Measurements from ENCODE around the gene RARB. TPM values are rescaled to one million over a fixed set of nuclear protein-coding genes. Genes with fewer than 3 reads are reported as not detected.

RARB gene
- total and polyA plus RNA-seq, 5 donors from 2014 or later = 0.12 to 0.20 TPM; not detected in 3

- Histone ChIP-seq H3K4me1 (ENCODE audit: control insufficient read depth, insufficient read depth, low read length, poor library complexity, severe bottlenecking) (no peaks in the 10 kb centered on the region), H3K36me3 (ENCODE audit: control insufficient read depth, insufficient read depth, low read length) (no peaks in the 10 kb centered on the region), H3K27me3 (ENCODE audit: control insufficient read depth, insufficient read depth, low read length) (peaks cover 12% of the 10 kb centered on the region), H3K4me3 (ENCODE audit: low read depth, low read length) (no peak overlapping the region), H3K27ac (ENCODE audit: insufficient read depth, low read length, poor library complexity, severe bottlenecking) (no peak overlapping the region), H3K9me3 (ENCODE audit: control insufficient read depth in 2 of 2, low read length in 2 of 2) (no peaks in the 10 kb centered on the region)
- H3K9me3 Mint-ChIP-seq = peaks cover 0 to 5% (median 0%) of the 10 kb centered on the region in 7 donors
- peaks cover 23% of the 10 kb centered on the region for H3K27me3 Mint-ChIP-seq
- ATAC-seq (ENCODE audit: low read depth in 2 of 2) (no peak), DNase-seq (no peak)
- H3K36me3 Mint-ChIP-seq = no peaks in the 10 kb centered on the region
- no peak overlapping the region for H3K4me3 Mint-ChIP-seq
- peaks cover 0 to 3% (median 0%) of the 10 kb centered on the region in 4 donors for H3K4me1 Mint-ChIP-seq
- H3K27ac Mint-ChIP-seq = no peak overlapping the region
These were observed 4.1 kb upstream of the RARB start for GRCh38 chr3:25423780-25424588.

GRCh38 chr3:25424614-25425013 lies 3.4 kb upstream of the RARB start:
- no peak overlapping the region for H3K4me3 Mint-ChIP-seq
- Histone ChIP-seq H3K27ac (ENCODE audit: insufficient read depth, low read length, poor library complexity, severe bottlenecking) (no peak overlapping the region), H3K36me3 (ENCODE audit: control insufficient read depth, insufficient read depth, low read length) (no peaks in the 10 kb centered on the region), H3K4me3 (ENCODE audit: low read depth, low read length) (no peak overlapping the region), H3K27me3 (ENCODE audit: control insufficient read depth, insufficient read depth, low read length) (peaks cover 14% of the 10 kb centered on the region), H3K9me3 (ENCODE audit: control insufficient read depth in 2 of 2, low read length in 2 of 2) (no peaks in the 10 kb centered on the region), H3K4me1 (ENCODE audit: control insufficient read depth, insufficient read depth, low read length, poor library complexity, severe bottlenecking) (no peaks in the 10 kb centered on the region)
- H3K36me3 Mint-ChIP-seq = no peaks in the 10 kb centered on the region
- peaks cover 0 to 5% (median 0%) of the 10 kb centered on the region in 7 donors for H3K9me3 Mint-ChIP-seq
- peaks cover 30% of the 10 kb centered on the region for H3K27me3 Mint-ChIP-seq
- no peak for ATAC-seq (ENCODE audit: low read depth in 2 of 2)
- H3K4me1 Mint-ChIP-seq = peaks cover 0 to 3% (median 0%) of the 10 kb centered on the region in 4 donors
- no peak overlapping the region for H3K27ac Mint-ChIP-seq
- DNase-seq = no peak

GRCh38 chr3:25426408-25426807 lies 1.7 kb upstream of the RARB start:
- H3K27me3 ChIP-seq (ENCODE audit: control insufficient read depth, insufficient read depth, low read length) = peaks cover 14% of the 10 kb centered on the region
- peaks cover 38% of the 10 kb centered on the region for H3K27me3 Mint-ChIP-seq
- H3K4me3 ChIP-seq (ENCODE audit: low read depth, low read length) = no peak overlapping the region
- H3K9me3 Mint-ChIP-seq = peaks cover 0 to 5% (median 0%) of the 10 kb centered on the region in 7 donors
- H3K27ac ChIP-seq (ENCODE audit: insufficient read depth, low read length, poor library complexity, severe bottlenecking) = no peak overlapping the region
- H3K4me3 Mint-ChIP-seq = no peak overlapping the region
- no peaks in the 10 kb centered on the region for H3K36me3 Mint-ChIP-seq
- no peaks in the 10 kb centered on the region for H3K4me1 ChIP-seq (ENCODE audit: control insufficient read depth, insufficient read depth, low read length, poor library complexity, severe bottlenecking)
- no peak for DNase-seq
- H3K9me3 ChIP-seq (ENCODE audit: control insufficient read depth in 2 of 2, low read length in 2 of 2) = no peaks in the 10 kb centered on the region
- H3K36me3 ChIP-seq (ENCODE audit: control insufficient read depth, insufficient read depth, low read length) = no peaks in the 10 kb centered on the region
- H3K27ac Mint-ChIP-seq = no peak overlapping the region
- no peak for ATAC-seq (ENCODE audit: low read depth in 2 of 2)
- peaks cover 0 to 3% (median 0%) of the 10 kb centered on the region in 4 donors for H3K4me1 Mint-ChIP-seq

- Histone ChIP-seq H3K36me3 (ENCODE audit: control insufficient read depth, insufficient read depth, low read length) (no peaks in the 10 kb centered on the region), H3K27me3 (ENCODE audit: control insufficient read depth, insufficient read depth, low read length) (peaks cover 14% of the 10 kb centered on the region), H3K27ac (ENCODE audit: insufficient read depth, low read length, poor library complexity, severe bottlenecking) (no peak overlapping the region), H3K4me3 (ENCODE audit: low read depth, low read length) (no peak overlapping the region), H3K9me3 (ENCODE audit: control insufficient read depth in 2 of 2, low read length in 2 of 2) (no peaks in the 10 kb centered on the region), H3K4me1 (ENCODE audit: control insufficient read depth, insufficient read depth, low read length, poor library complexity, severe bottlenecking) (no peaks in the 10 kb centered on the region)
- DNase-seq = no peak
- H3K9me3 Mint-ChIP-seq = peaks cover 0 to 5% (median 0%) of the 10 kb centered on the region in 7 donors
- peaks cover 0 to 3% (median 0%) of the 10 kb centered on the region in 4 donors for H3K4me1 Mint-ChIP-seq
- H3K27me3 Mint-ChIP-seq = peaks cover 38% of the 10 kb centered on the region
- H3K27ac Mint-ChIP-seq = no peak overlapping the region
- H3K4me3 Mint-ChIP-seq = no peak overlapping the region
- no peaks in the 10 kb centered on the region for H3K36me3 Mint-ChIP-seq
- ATAC-seq (ENCODE audit: low read depth in 2 of 2) = no peak
These were observed 908 bp upstream of the RARB start for GRCh38 chr3:25427155-25427554.

GRCh38 chr3:25427563-25427941 lies 511 bp upstream of the RARB start:
- no peak overlapping the region for H3K4me3 ChIP-seq (ENCODE audit: low read depth, low read length)
- ATAC-seq (ENCODE audit: low read depth in 2 of 2) (no peak), DNase-seq (no peak)
- H3K4me1 ChIP-seq (ENCODE audit: control insufficient read depth, insufficient read depth, low read length, poor library complexity, severe bottlenecking) = no peaks in the 10 kb centered on the region
- Mint-ChIP-seq H3K4me3 (no peak overlapping the region), H3K36me3 (no peaks in the 10 kb centered on the region), H3K9me3 (peaks cover 0 to 5% (median 0%) of the 10 kb centered on the region in 7 donors), H3K27me3 (peaks cover 38% of the 10 kb centered on the region), H3K4me1 (peaks cover 0 to 3% (median 0%) of the 10 kb centered on the region in 4 donors), H3K27ac (no peak overlapping the region)
- H3K27ac ChIP-seq (ENCODE audit: insufficient read depth, low read length, poor library complexity, severe bottlenecking) = no peak overlapping the region
- H3K27me3 ChIP-seq (ENCODE audit: control insufficient read depth, insufficient read depth, low read length) = peaks cover 14% of the 10 kb centered on the region
- no peaks in the 10 kb centered on the region for H3K9me3 ChIP-seq (ENCODE audit: control insufficient read depth in 2 of 2, low read length in 2 of 2)
- H3K36me3 ChIP-seq (ENCODE audit: control insufficient read depth, insufficient read depth, low read length) = no peaks in the 10 kb centered on the region

GRCh38 chr3:25428789-25429335 lies 799 bp downstream of the RARB start:
- Mint-ChIP-seq H3K4me1 (peaks cover 0 to 3% (median 0%) of the 10 kb centered on the region in 4 donors), H3K36me3 (no peaks in the 10 kb centered on the region), H3K4me3 (no peak overlapping the region), H3K27me3 (peaks cover 38% of the 10 kb centered on the region), H3K27ac (no peak overlapping the region), H3K9me3 (peaks cover 0 to 5% (median 0%) of the 10 kb centered on the region in 7 donors)
- Histone ChIP-seq H3K4me1 (ENCODE audit: control insufficient read depth, insufficient read depth, low read length, poor library complexity, severe bottlenecking) (no peaks in the 10 kb centered on the region), H3K9me3 (ENCODE audit: control insufficient read depth in 2 of 2, low read length in 2 of 2) (no peaks in the 10 kb centered on the region), H3K4me3 (ENCODE audit: low read depth, low read length) (no peak overlapping the region), H3K36me3 (ENCODE audit: control insufficient read depth, insufficient read depth, low read length) (no peaks in the 10 kb centered on the region), H3K27me3 (ENCODE audit: control insufficient read depth, insufficient read depth, low read length) (peaks cover 14% of the 10 kb centered on the region), H3K27ac (ENCODE audit: insufficient read depth, low read length, poor library complexity, severe bottlenecking) (no peak overlapping the region)
- ATAC-seq (ENCODE audit: low read depth in 2 of 2) = no peak
- DNase-seq = no peak

- ATAC-seq (ENCODE audit: low read depth in 2 of 2) (no peak), DNase-seq (no peak)
- Histone ChIP-seq H3K27ac (ENCODE audit: insufficient read depth, low read length, poor library complexity, severe bottlenecking) (no peak overlapping the region), H3K36me3 (ENCODE audit: control insufficient read depth, insufficient read depth, low read length) (no peaks in the 10 kb centered on the region), H3K4me3 (ENCODE audit: low read depth, low read length) (no peak overlapping the region), H3K9me3 (ENCODE audit: control insufficient read depth in 2 of 2, low read length in 2 of 2) (no peaks in the 10 kb centered on the region), H3K4me1 (ENCODE audit: control insufficient read depth, insufficient read depth, low read length, poor library complexity, severe bottlenecking) (no peaks in the 10 kb centered on the region), H3K27me3 (ENCODE audit: control insufficient read depth, insufficient read depth, low read length) (peaks cover 14% of the 10 kb centered on the region)
- Mint-ChIP-seq H3K4me1 (peaks cover 0 to 3% (median 0%) of the 10 kb centered on the region in 4 donors), H3K4me3 (no peak overlapping the region), H3K27me3 (peaks cover 38% of the 10 kb centered on the region), H3K27ac (no peak overlapping the region), H3K9me3 (peaks cover 0 to 5% (median 0%) of the 10 kb centered on the region in 7 donors), H3K36me3 (no peaks in the 10 kb centered on the region)
These were observed 1.6 kb downstream of the RARB start for GRCh38 chr3:25429361-25430286.

All from CD4-positive, CD25-positive, alpha-beta regulatory T cell (primary cell).